Measurements from ENCODE around the gene CEACAM1. TPM values are rescaled to one million over a fixed set of nuclear protein-coding genes. Genes with fewer than 3 reads are reported as not detected.
"Not testable (repeated sequence)": the region's sequence is repeated elsewhere in the genome, so short reads cannot be mapped to it uniquely, and the experiment has no call there.

CEACAM1 gene
- total RNA-seq, 1 donor from 2014 or later, result 0.46 TPM

GRCh38 chr19:42555801-42556200, 27.5 kb upstream of the CEACAM1 start:
- no peak overlapping the region for H3K4me3 ChIP-seq (ENCODE audit: low read depth, low read length)
- TF ChIP-seq, protein P1, sequence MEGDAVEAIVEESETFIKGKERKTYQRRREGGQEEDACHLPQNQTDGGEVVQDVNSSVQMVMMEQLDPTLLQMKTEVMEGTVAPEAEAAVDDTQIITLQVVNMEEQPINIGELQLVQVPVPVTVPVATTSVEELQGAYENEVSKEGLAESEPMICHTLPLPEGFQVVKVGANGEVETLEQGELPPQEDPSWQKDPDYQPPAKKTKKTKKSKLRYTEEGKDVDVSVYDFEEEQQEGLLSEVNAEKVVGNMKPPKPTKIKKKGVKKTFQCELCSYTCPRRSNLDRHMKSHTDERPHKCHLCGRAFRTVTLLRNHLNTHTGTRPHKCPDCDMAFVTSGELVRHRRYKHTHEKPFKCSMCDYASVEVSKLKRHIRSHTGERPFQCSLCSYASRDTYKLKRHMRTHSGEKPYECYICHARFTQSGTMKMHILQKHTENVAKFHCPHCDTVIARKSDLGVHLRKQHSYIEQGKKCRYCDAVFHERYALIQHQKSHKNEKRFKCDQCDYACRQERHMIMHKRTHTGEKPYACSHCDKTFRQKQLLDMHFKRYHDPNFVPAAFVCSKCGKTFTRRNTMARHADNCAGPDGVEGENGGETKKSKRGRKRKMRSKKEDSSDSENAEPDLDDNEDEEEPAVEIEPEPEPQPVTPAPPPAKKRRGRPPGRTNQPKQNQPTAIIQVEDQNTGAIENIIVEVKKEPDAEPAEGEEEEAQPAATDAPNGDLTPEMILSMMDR (conservative IDR thresholded peaks at IDR 0.05; ENCODE audit: low read depth, low read length), result no peak
- DNase-seq (ENCODE audit: low read depth), result no peak

GRCh38 chr19:42555317-42555716, 27.0 kb upstream of the CEACAM1 start:
- TF ChIP-seq, protein P1 (conservative IDR thresholded peaks at IDR 0.05; ENCODE audit: low read depth, low read length), result no peak
- H3K4me3 ChIP-seq (ENCODE audit: low read depth, low read length), result no peak overlapping the region
- DNase-seq (ENCODE audit: low read depth), result no peak

- no peak for DNase-seq (ENCODE audit: low read depth)
- TF ChIP-seq, protein P1 (conservative IDR thresholded peaks at IDR 0.05; ENCODE audit: low read depth, low read length), result no peak
- H3K4me3 ChIP-seq (ENCODE audit: low read depth, low read length), result no peak overlapping the region
Measured at GRCh38 chr19:42554046-42554575, 25.8 kb upstream of the CEACAM1 start.

DNA sequence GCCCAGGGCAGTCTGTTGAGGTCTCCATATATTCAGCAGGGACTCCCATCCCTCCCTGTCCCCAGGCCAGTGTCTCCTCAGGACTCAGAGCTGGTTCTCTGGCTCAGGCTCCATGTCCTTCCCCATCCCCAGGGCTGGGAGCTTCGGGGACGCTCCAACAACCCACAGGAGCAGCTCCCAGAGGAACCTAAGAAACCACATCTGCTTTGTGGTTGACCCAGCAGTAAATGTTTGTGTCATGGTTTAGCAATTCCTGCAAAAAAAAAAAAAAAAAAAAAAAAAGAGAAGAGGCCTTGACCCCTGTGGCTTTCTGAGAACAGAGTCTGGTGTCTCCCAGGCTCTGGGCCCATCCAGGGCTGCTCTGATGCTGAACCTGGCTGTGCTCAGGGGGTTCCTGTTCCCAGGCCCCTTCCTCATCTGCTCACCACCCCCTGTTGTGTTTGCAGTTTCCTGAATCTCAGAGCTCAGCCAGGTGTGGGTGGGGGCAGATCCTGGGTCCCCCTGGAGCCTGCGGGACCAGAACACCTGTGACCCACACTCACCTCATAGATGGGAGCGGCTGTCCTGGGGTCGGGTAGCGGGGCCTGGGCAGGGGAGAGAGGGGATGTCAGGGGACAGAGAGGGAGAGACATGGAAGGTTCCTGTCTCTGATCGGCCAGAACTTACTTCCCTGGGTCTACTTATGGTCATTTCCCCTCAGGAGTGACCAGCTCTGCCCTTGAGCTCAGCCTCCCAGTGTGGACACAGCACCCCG, 25.2 kb upstream of the CEACAM1 start:
- DNase-seq (ENCODE audit: low read depth), result peak; percentile 37
- TF ChIP-seq, protein P1 (conservative IDR thresholded peaks at IDR 0.05; ENCODE audit: low read depth, low read length), result no peak
- no peak overlapping the region for H3K4me3 ChIP-seq (ENCODE audit: low read depth, low read length)

DNA sequence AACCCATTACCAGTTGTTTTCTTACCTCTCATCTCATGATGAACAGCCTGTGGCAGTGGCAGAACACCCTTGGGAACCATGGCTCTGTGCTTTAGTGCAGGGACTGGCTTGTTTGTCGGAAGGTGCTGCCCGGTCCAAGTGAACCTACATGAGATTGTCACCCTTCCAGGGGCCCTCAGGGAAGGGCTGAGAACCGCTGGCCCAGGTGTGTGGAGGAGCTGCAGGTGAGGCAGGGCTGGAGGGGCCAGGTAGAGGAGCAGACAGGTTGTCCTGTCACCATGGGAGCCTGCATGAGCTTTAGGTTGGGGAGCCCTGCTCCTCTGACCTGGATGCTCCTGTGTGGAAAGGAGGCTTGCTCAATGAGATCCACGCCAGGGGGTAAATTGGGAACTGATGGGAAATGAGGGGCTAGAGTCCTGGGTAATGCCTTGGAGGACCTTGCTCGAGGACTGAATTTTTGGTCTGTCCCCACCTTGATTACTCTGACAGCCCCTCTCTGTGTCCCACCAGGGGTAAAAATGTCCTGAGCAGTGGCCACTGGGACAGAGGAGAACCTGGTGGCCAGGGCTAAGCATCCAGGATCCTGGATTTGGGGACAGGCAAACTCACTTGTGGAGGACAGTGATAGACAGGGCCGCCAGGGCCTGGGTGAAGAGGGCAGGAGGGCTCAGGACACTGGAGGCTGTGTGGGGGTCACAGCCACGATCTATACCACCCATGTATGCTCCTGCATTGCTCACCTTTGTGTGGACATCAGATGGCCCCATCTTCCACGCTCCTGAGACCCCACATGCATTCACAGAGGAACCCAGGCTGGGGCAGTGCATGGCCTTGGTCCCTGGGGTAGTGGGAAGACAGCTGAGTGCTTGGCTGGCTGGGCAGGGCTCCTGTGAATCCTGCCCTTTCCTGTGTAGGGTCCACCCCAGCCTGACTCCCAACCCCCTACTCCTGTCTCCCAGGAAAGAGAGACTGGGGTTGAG, 24.1 kb upstream of the CEACAM1 start:
- TF ChIP-seq, protein P1 (conservative IDR thresholded peaks at IDR 0.05; ENCODE audit: low read depth, low read length), result no peak
- no peak overlapping the region for H3K4me3 ChIP-seq (ENCODE audit: low read depth, low read length)

DNA sequence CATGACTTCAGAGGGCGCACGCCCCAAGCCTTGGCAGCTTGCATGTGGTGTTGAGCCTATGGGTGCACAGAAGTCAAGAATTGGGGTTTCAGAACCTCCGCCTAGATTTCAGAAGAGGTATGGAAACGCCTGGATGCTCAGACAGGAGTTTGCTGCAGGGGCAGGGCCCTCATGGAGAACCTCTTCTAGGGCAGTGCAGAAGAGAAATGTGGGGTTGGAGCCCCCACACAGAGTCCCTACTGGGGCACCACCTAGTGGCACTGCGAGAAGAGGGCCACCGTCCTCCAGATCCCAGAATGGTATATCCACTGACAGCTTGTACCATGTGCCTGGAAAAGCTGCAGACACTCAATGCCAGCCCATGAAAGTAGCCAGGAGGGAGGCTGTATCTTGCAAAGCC, 22.2 kb upstream of the CEACAM1 start:
- not testable (repeated sequence) for H3K4me3 ChIP-seq (ENCODE audit: low read depth, low read length)

More for the DNA sequence above, 24.1 kb upstream of the CEACAM1 start:
- no peak for DNase-seq (ENCODE audit: low read depth)

GRCh38 chr19:42549067-42549466, 20.8 kb upstream of the CEACAM1 start:
- not testable (repeated sequence) for H3K4me3 ChIP-seq (ENCODE audit: low read depth, low read length); DNase-seq (ENCODE audit: low read depth)

More for the DNA sequence above, 22.2 kb upstream of the CEACAM1 start:
- not testable (repeated sequence) for DNase-seq (ENCODE audit: low read depth)
